CD4-positive, alpha-beta T cell treated with Interleukin-17A for 4 hours (primary cell): Measurements from ENCODE around the gene GTPBP6.
"Not testable (repeated sequence)": the region's sequence is repeated elsewhere in the genome, so short reads cannot be mapped to it uniquely, and the experiment has no call there.

Experiments
- DNase-seq: peaks from one replicate; pipeline ENCODE4 v3.0.0-alpha.2; 2020; ENCODE audit warnings: mixed read lengths

GTPBP6 gene

GRCh38 chrX:351324-351641 lies 32.7 kb upstream of the GTPBP6 start:
- DNase-seq: not testable (repeated sequence)

DNA sequence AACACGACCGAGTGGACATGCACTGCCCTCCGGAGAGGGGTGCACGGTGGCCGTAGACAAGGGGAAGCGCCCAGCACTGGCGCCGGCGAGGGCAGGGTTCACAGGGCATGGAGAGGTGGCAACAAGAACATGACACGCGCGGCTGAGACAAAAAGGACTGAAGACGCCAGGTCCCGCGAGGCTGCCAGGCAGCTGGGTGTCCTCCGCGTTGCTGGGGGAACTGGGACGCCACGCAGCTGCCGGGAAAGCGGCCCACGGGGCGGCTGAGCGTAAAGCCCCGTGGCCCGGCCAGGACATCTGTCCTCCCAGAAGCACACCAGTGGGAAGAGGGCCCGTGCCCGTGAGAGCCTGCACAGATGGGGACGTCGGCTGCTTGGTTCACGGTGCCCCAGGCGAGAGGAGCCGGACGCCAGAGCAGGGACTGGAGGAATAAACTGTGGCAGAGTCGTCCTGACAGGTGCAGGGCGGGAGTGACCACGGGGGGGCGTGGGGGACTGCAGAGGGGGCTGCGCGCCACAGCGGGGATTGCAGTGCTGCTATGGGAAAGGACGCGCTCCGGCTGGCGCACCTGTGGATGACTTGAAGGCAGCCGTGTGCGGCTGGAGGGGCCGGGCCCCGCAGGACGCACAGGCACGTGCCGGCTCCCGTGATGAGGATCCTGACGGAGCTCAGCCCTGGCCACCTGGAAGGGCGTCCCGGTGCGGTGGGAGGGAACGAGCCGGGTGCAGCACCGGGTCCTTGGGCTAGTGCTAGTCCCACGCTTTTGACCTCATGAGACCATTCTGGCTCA lies 32.1 kb upstream of the GTPBP6 start:
- no peak for DNase-seq

- no peak for DNase-seq
Measured at GRCh38 chrX:350148-350533, 31.5 kb upstream of the GTPBP6 start.

- no peak for DNase-seq
Measured at GRCh38 chrX:349702-350101, 31.1 kb upstream of the GTPBP6 start.

GRCh38 chrX:349196-349595 lies 30.6 kb upstream of the GTPBP6 start:
- DNase-seq: no peak

DNA sequence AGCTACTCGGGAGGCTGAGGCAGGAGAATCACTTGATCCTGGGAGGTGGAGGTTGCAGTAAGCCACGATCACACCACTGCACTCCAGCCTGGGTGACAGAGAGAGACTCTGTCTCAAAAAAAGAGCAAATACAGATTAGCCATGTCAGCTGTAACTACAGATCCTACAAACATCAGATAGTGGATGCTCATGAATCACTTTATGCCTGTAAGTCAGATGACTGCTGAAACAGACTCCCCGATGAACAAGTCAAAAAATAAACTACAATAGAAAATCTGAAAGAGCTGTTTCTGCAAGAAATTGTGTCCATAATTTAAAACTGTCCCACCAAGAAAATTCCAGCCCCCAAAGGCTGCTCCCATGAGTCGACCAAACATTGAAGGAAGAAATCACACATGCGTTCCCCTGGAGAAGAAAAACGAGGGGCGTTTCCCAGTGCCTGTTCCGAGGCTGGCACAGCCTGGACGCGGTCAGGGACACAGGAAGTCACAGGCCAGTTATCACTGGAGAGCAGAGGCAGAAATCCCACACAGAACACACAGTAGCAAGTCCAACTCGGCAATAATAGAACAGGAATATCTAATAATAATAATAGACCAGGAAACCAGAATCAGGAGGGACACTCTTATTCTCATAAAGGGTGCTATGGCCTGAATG lies 30.0 kb upstream of the GTPBP6 start:
- no peak for DNase-seq

GRCh38 chrX:347351-348117 lies 28.9 kb upstream of the GTPBP6 start:
- DNase-seq: no peak

- DNase-seq: no peak
Measured at GRCh38 chrX:346034-346813, 27.6 kb upstream of the GTPBP6 start.

GRCh38 chrX:345020-345925 lies 26.7 kb upstream of the GTPBP6 start:
- no peak for DNase-seq

- DNase-seq: no peak
Measured at GRCh38 chrX:344371-344901, 25.8 kb upstream of the GTPBP6 start.

GRCh38 chrX:341541-342101 lies 23.0 kb upstream of the GTPBP6 start:
- no peak for DNase-seq

DNA sequence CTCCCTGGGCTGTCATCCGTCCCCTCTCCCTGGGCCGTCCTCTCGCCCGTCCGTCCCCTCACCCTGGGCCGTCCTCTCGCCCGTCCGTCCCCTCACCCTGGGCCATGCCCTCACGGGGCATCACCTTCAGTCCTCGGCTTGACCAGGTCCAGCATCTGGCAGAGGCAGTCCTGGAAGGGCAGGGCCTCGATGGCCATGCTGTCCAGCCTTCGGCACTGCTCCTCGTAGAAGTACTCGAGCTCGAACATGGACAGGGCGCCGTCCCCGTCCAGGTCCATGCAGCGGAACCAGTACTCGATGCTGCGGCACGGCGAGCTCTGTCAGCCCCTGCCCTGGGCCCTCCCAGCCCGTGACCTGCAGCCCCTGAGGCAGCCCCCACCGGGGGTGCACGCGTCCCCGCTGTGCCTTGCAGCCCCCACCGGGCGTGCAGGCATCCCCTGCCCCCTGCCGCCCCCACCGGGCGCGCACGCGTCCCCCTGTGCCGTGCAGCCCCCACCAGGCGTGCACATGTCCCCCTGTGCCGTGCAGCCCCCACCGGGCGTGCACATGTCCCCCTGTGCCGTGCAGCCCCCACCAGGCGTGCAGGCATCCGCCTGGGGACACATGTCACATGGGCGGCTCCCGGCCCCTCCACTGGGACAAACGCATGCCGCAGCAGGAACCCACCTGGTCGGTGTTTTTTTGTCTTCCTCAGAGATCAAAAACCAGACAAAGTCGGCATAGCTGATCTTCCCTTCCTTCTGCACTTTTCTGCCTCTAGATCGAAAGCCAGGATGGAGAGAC lies 22.2 kb upstream of the GTPBP6 start:
- no peak for DNase-seq

GRCh38 chrX:340121-340520 lies 21.5 kb upstream of the GTPBP6 start:
- DNase-seq: no peak

GRCh38 chrX:338836-339400 lies 20.3 kb upstream of the GTPBP6 start:
- DNase-seq: no peak

- DNase-seq: no peak
Measured at GRCh38 chrX:338281-338835, 19.8 kb upstream of the GTPBP6 start.

GRCh38 chrX:337331-337831 lies 18.8 kb upstream of the GTPBP6 start:
- no peak for DNase-seq

DNA sequence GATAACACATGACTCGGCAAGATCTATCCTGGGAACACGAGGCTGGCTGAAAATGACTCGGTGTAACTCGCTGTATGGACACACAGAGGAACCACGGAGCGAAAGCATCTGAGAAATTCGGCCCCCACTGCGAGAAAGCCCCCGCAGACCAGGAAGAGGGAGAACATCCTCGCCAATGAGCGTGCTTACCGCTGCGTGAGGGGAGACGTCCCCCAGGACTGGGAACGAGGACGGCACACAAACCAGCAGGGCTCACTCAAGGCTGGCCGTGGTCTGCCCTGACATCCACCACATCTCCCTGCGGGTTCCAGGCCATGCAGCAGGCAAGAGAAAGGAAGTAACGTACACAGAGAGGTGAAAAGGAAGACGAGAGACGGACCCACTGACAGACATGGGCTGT lies 17.6 kb upstream of the GTPBP6 start:
- DNase-seq: no peak

DNA sequence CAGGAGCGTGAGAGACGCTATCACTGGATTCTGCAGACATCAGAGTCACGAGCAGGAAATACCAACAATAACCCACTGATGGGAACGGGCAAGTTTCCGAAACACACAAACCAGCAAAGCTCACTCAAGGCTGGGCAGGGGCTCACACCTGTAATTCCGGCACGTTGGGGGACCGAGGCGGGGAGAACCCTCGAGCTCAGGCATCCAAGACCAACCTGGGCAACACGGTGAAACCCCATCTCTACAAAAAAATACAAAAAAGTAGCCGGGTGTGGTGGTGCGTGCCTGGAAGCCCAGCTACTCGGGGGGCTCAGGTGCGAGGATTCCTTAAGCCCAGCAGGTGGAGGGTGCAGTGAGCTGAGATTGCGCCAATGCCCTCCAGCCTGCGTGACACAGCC lies 17.2 kb upstream of the GTPBP6 start:
- no peak for DNase-seq

- DNase-seq: no peak
Measured at GRCh38 chrX:334971-335757, 16.6 kb upstream of the GTPBP6 start.
